Tibial nerve (tissue), 4 donors: Measurements from ENCODE around the gene L1CAM. TPM values are rescaled to one million over a fixed set of nuclear protein-coding genes. Genes with fewer than 3 reads are reported as not detected.

Experiments
- DNase-seq, 2 donors: peaks; one replicate each; pipeline ENCODE4 v3.0.0-alpha.2; 2019; ENCODE audit warnings: low spot score in 2 of 2
- H3K27ac ChIP-seq, 4 donors: fragments of 200-600 bp; sonication (generic) in 3 of 4; one replicate each; pipeline ENCODE4 v1.5.1; 2017 to 2019; ENCODE audit warnings: mild to moderate bottlenecking in 1 of 4
- H3K27me3 ChIP-seq, 2 donors: fragments of 200-600 bp; sonication (generic) in 1 of 2; one replicate each; pipeline versions ENCODE4 v1.5.1 to v1.6.0; 2017 to 2019
- H3K36me3 ChIP-seq, 3 donors: fragments of 200-600 bp; sonication (generic); one replicate each; pipeline ENCODE4 v1.5.1; 2018 to 2019
- H3K4me1 ChIP-seq, 4 donors: fragments of 200-600 bp; sonication (generic) in 3 of 4; one replicate each; pipeline ENCODE4 v1.5.1; 2017 to 2019
- H3K4me3 ChIP-seq, 4 donors: fragments of 200-600 bp; sonication (generic) in 3 of 4; one replicate each; pipeline ENCODE4 v1.5.1; 2017 to 2019; ENCODE audit warnings: mild to moderate bottlenecking in 1 of 4, moderate library complexity in 1 of 4
- H3K9me3 ChIP-seq, 4 donors: fragments of 200-600 bp; sonication (generic) in 3 of 4; one replicate each; pipeline ENCODE4 v1.5.1; 2017 to 2019
- EP300 ChIP-seq, 2 donors: sonication (generic); formaldehyde crosslinking; IDR thresholded peaks; one replicate each; pipeline ENCODE4 v1.6.1; 2017; ENCODE audit warnings: antibody characterized with exemption in 2 of 2, mild to moderate bottlenecking in 1 of 2
- POLR2A ChIP-seq, 2 donors: fragments of 450-650 bp; IDR thresholded peaks; one replicate each; pipeline ENCODE4 v1.6.1; 2017; ENCODE audit warnings: antibody characterized with exemption in 2 of 2, mild to moderate bottlenecking in 2 of 2, moderate library complexity in 2 of 2
- WGBS, 2 donors: methylation state at CpG; one replicate each; pipeline ENCODE4 v1.1.5; 2018; 5-methylcytosine and 5-hydroxymethylcytosine counted together
- total RNA-seq, 4 donors: library from RNA; depleted of rRNA; stranded (reverse); fragments of >200 nt; gene quantifications; one replicate each; pipeline ENCODE4 v1.1.0, GENCODE V29; 2016
- TF ChIP-seq, protein P1 (sequence below), 5 experiments: fragments of 200-600 bp in 3 of 5; fragments of 450-650 bp in 2 of 5; sonication (generic) in 3 of 5; IDR thresholded peaks; one replicate each; pipeline ENCODE4 v1.5.1; 2016 to 2019; ENCODE audit warnings: antibody characterized with exemption in 5 of 5, mild to moderate bottlenecking in 3 of 5, moderate library complexity in 2 of 5

Gene L1CAM
- total RNA-seq, 4 donors from 2014 or later = 23.7 to 53.7 (median 46.3) TPM

DNA sequence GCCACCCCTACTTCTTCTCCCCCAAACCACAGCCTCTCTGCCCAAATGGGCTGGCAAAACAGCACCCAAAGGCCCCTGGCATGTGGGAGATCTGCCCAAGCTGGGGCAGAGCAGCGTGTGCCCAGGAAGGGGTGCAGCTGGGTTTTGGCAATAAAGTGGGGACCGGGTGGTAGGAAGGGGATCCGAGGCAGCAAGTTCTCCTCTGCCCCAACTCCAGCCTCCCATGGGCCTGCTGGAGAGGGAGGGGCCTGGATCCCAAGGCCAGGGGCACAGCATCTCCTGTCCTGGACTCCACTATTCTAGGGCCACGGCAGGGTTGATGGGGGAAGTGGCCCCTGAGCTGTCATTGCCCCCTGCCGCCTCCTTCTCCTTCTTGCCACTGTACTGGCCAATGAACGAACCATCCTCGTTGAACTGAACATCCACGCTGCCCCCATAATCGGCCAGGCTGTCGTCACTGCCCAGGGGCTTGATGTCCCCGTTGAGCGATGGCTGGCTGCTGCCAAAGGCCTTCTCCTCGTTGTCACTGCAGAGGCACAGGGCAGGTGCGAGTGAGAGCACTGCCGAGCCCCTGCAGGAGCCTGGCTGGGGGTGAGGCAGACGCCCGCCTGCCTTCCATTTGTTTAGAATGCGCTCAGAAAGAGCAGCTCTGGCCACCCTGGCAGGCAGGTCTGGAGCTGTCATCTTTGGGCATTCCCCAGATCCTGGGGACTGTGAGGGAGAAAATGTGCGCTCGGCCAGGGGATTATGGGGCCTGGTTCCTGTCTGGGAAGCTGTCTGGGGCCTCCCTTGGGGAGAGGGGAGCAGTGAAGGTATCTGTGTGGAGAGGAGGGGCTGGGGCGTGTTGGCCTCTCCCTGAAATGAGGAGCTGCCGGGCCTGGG, 23.4 kb downstream of the L1CAM start:
- Histone ChIP-seq H3K4me3 (no peak overlapping the region), H3K27ac (no peak overlapping the region), H3K27me3 (peaks cover 0 to 16% of the 10 kb centered on the region in 2 donors), H3K4me1 (no peaks in the 10 kb centered on the region), H3K36me3 (no peaks in the 10 kb centered on the region), H3K9me3 (no peaks in the 10 kb centered on the region)
- no peak for DNase-seq
- WGBS, 2 donors = 72 to 87% methylated on average over 3 to 21 of the region's 22 CpGs
- TF ChIP-seq EP300 (IDR thresholded peaks at IDR 0.05) (no peak), POLR2A (IDR thresholded peaks at IDR 0.05) (no peak)
- TF ChIP-seq, protein P1, sequence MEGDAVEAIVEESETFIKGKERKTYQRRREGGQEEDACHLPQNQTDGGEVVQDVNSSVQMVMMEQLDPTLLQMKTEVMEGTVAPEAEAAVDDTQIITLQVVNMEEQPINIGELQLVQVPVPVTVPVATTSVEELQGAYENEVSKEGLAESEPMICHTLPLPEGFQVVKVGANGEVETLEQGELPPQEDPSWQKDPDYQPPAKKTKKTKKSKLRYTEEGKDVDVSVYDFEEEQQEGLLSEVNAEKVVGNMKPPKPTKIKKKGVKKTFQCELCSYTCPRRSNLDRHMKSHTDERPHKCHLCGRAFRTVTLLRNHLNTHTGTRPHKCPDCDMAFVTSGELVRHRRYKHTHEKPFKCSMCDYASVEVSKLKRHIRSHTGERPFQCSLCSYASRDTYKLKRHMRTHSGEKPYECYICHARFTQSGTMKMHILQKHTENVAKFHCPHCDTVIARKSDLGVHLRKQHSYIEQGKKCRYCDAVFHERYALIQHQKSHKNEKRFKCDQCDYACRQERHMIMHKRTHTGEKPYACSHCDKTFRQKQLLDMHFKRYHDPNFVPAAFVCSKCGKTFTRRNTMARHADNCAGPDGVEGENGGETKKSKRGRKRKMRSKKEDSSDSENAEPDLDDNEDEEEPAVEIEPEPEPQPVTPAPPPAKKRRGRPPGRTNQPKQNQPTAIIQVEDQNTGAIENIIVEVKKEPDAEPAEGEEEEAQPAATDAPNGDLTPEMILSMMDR (IDR thresholded peaks at IDR 0.05) = no peak

DNA sequence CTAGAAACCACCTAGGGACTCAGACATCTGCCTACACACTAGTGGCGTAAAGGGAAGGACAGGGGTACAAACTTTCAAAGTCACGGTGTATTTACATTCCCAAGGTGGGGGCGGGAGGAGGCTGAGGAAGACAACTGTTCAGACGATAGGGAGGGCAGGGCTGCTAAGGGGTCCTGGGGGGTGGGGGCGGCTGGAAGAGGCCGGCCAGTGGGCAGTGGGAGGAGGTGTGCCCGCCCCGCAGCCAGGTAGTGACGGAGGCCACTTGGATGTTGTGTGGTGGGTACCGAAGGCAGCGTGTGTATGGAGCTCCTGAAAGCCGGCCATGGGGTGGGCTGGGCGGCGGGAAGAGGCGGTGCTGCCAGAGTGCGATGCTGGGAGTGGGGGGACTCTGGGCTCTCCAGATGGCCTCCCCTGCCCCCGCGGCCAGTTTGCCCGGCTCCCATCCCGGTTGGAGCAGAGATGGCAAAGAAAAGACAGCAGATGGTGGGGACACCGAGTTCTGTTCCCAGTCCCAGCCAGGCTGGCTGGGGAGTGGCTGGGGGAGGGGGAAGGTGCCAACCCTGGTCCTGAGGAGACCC, 24.2 kb downstream of the L1CAM start:
- 61 to 75% methylated on average over 14 to 21 of the region's 21 CpGs for WGBS, 2 donors
- TF ChIP-seq EP300 (IDR thresholded peaks at IDR 0.05) = no peak
- TF ChIP-seq POLR2A (IDR thresholded peaks at IDR 0.05) = no peak
- TF ChIP-seq, protein P1 (IDR thresholded peaks at IDR 0.05) = no peak
- H3K4me1 ChIP-seq = no peaks in the 10 kb centered on the region
- H3K4me3 ChIP-seq = no peak overlapping the region
- H3K27ac ChIP-seq = no peak overlapping the region
- H3K36me3 ChIP-seq = no peaks in the 10 kb centered on the region
- H3K27me3 ChIP-seq = peaks cover 0 to 15% of the 10 kb centered on the region in 2 donors
- H3K9me3 ChIP-seq = no peaks in the 10 kb centered on the region
- DNase-seq = no peak

DNA sequence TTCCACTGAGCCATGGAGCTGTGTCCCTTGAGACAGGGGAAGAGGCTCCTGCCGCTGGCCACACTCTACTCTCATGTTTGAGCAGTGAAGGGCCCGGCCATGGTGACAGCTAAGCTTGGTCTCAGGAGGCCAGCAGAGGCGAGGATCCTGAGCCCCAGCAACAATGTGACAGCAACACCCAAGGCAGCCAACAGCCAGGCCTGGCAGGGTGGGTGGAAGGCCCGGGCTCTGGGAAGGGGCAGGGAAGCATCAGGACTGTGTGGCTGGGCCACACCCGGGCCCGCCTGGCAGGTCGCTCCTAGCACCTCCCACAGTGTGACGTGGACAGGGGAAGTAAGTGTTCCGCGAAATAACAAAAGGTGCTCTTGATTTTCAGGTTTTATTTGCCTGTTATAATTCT, 24.8 kb downstream of the L1CAM start:
- 76 to 83% methylated on average over 7 to 10 of the region's 10 CpGs for WGBS, 2 donors
- no peak overlapping the region for H3K27ac ChIP-seq
- DNase-seq = no peak
- H3K4me3 ChIP-seq = no peak overlapping the region
- H3K4me1 ChIP-seq = no peaks in the 10 kb centered on the region
- no peak for TF ChIP-seq EP300 (IDR thresholded peaks at IDR 0.05)
- peaks cover 0 to 20% of the 10 kb centered on the region in 2 donors for H3K27me3 ChIP-seq
- no peaks in the 10 kb centered on the region for H3K36me3 ChIP-seq
- H3K9me3 ChIP-seq = no peaks in the 10 kb centered on the region

DNA sequence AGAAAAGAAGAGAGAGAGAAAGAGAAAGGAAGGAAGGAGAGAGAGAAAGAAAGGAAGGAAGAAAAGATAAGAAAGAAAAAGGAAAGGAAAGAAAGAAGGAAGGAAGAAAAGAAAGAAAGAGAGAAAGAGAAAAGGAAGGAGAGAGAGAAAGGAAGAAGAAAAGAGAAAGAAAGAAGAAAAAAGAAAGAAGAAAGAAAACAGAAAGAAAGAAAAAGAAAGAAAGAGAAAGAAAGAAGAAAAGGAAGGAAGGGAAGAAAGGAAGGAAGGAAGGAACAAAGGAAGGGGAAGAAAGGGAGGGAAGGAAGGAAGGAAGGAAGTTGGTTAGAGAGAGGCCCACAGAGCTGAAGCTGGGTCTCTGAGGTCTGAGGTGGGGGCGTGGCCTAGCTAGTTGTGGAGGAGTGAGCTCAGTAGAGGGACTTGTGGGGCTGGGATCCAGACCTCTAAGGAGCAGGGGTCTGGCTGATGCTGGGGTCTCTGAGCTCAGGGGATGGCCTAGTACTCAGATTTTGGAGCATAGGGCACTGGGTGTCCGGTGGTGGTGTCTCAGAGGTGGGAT, 28.5 kb downstream of the L1CAM start:
- WGBS, 2 donors = 50 to 80% methylated on average over 2 of the region's 2 CpGs
- Histone ChIP-seq H3K4me3 (no peak overlapping the region), H3K27ac (no peak overlapping the region), H3K4me1 (no peaks in the 10 kb centered on the region), H3K36me3 (no peaks in the 10 kb centered on the region), H3K9me3 (no peaks in the 10 kb centered on the region), H3K27me3 (peaks cover 0 to 19% of the 10 kb centered on the region in 2 donors)
- TF ChIP-seq, protein P1 (IDR thresholded peaks at IDR 0.05) = no peak
- no peak for TF ChIP-seq POLR2A (IDR thresholded peaks at IDR 0.05)
- TF ChIP-seq EP300 (IDR thresholded peaks at IDR 0.05) = no peak
- no peak for DNase-seq

DNA sequence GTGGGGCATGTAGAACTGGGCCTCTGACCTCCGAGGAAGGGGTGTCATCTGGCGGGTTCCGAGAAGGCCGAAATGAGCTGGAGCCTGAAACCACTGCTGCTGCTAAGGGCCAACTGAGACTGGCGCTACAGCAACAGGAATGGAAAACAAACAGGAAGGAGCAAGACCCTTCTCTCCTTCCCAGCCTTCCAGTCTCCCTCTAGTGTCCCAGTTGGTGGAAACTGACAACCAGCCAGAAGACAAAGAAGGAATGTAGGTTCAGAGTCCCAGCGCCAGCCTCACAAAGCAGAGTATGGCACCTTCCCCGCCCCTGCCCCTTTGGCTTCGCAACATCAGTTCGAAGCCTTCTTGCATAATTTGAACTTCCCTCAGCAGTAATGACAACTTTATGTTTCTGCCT, 31.3 kb downstream of the L1CAM start:
- TF ChIP-seq EP300 (IDR thresholded peaks at IDR 0.05) (no peak), POLR2A (IDR thresholded peaks at IDR 0.05) (no peak)
- TF ChIP-seq, protein P1 (IDR thresholded peaks at IDR 0.05) = no peak
- no peak for DNase-seq
- Histone ChIP-seq H3K4me1 (no peaks in the 10 kb centered on the region), H3K4me3 (no peak overlapping the region), H3K27me3 (peaks cover 0 to 23% of the 10 kb centered on the region in 2 donors), H3K36me3 (no peaks in the 10 kb centered on the region), H3K9me3 (no peaks in the 10 kb centered on the region), H3K27ac (no peak overlapping the region)
- 50 to 66% methylated on average over 9 of the region's 9 CpGs for WGBS, 2 donors
